ENCODE data around the gene SOWAHD.

GRCh38 chrX:119757646-119757978, 776 bp upstream of the SOWAHD start:
- TF ChIP-seq POLR2A (IDR thresholded peaks at IDR 0.05) (no peak), CTCF (IDR thresholded peaks at IDR 0.05) (no peak)

All from right lobe of liver (tissue), 4 donors.